HEK293 (cell line): ENCODE results near the gene BLMH.

Experiments
- CTCF ChIA-PET: fragments of 350-600 bp; formaldehyde crosslinking; extraction: SDS; loops from one replicate; lab custom pipeline; 2021; ENCODE audit warnings: antibody characterized with exemption; lab: Yijun Ruan, JAX
- POLR2A ChIA-PET: fragments of 300-600 bp; formaldehyde crosslinking; extraction: SDS; loops from one replicate; lab custom pipeline; 2020; ENCODE audit warnings: antibody characterized with exemption, inconsistent platforms; lab: Yijun Ruan, JAX
- H3K27ac ChIP-seq: fragments of 200-500 bp; sonication (Bioruptor generic); 2 replicates; pipeline ENCODE4 v1.5.1; 2014; ENCODE audit warnings: low read depth, low read length, control low read depth, inconsistent platforms; ENCODE audit errors: extremely low read depth
- H3K36me3 ChIP-seq, 2 experiments: fragments of 200-500 bp in 1 of 2; sonication (Bioruptor generic) in 1 of 2; 1 replicate in 1 of 2; 2 replicates in 1 of 2; pipeline ENCODE4 v1.5.1; 2014 to 2017; ENCODE audit warnings: inconsistent platforms in 2 of 2, low read length in 2 of 2; ENCODE audit not compliant: control insufficient read depth in 2 of 2, insufficient read depth in 1 of 2
- H3K4me1 ChIP-seq: fragments of 200-500 bp; sonication (Bioruptor generic); 2 replicates; pipeline ENCODE4 v1.5.1; 2014; ENCODE audit warnings: mild to moderate bottlenecking, low read length, inconsistent platforms; ENCODE audit not compliant: control insufficient read depth, insufficient read depth
- H3K4me3 ChIP-seq: 2 replicates; pipeline ENCODE4 v1.5.1; 2011; ENCODE audit warnings: low read depth, mild to moderate bottlenecking, control low read depth, low read length, moderate library complexity
- H3K9me3 ChIP-seq: fragments of 200-500 bp; sonication (Bioruptor generic); 2 replicates; pipeline ENCODE4 v1.5.1; 2014; ENCODE audit warnings: low read depth, low read length, inconsistent platforms; ENCODE audit not compliant: control insufficient read depth, insufficient read depth
- EGR2 ChIP-seq: fragments of 450-650 bp; formaldehyde crosslinking; IDR thresholded peaks from 2 replicates; pipeline ENCODE4 v1.5.1; 2016; ENCODE audit warnings: low read depth, missing biosample characterization, missing genetic modification characterization
- GLI2 ChIP-seq: fragments of 450-650 bp; formaldehyde crosslinking; IDR thresholded peaks from 2 replicates; pipeline ENCODE4; 2017; ENCODE audit warnings: missing biosample characterization, missing genetic modification characterization, low read depth, borderline replicate concordance
- GLIS2 ChIP-seq: fragments of 450-650 bp; formaldehyde crosslinking; IDR thresholded peaks from 2 replicates; pipeline ENCODE4 v1.5.1; 2016; ENCODE audit warnings: missing biosample characterization, missing genetic modification characterization
- PRDM1 ChIP-seq: fragments of 450-650 bp; formaldehyde crosslinking; IDR thresholded peaks from 2 replicates; pipeline ENCODE4; 2016; ENCODE audit warnings: missing biosample characterization, missing genetic modification characterization
- REST ChIP-seq: fragments of 450-650 bp; formaldehyde crosslinking; IDR thresholded peaks from 2 replicates; pipeline ENCODE4 v1.5.1; 2016; ENCODE audit warnings: missing biosample characterization, missing genetic modification characterization
- ZBTB10 ChIP-seq: fragments of 450-650 bp; formaldehyde crosslinking; IDR thresholded peaks from 2 replicates; pipeline ENCODE4 v1.5.1; 2016; ENCODE audit warnings: missing biosample characterization, missing genetic modification characterization
- ZBTB17 ChIP-seq: fragments of 450-650 bp; formaldehyde crosslinking; IDR thresholded peaks from 2 replicates; pipeline ENCODE4 v1.5.1; 2016; ENCODE audit warnings: missing biosample characterization, missing genetic modification characterization
- ZBTB7A ChIP-seq: fragments of 450-650 bp; formaldehyde crosslinking; IDR thresholded peaks from 2 replicates; pipeline ENCODE4 v1.5.1; 2016; ENCODE audit warnings: low read depth, missing biosample characterization, missing genetic modification characterization
- ZEB2 ChIP-seq: fragments of 450-650 bp; formaldehyde crosslinking; IDR thresholded peaks from 2 replicates; pipeline ENCODE4 v1.5.1; 2016; ENCODE audit warnings: missing biosample characterization, missing genetic modification characterization
- ZNF140 ChIP-seq: fragments of 450-650 bp; formaldehyde crosslinking; IDR thresholded peaks from 2 replicates; pipeline ENCODE4 v1.5.1; 2016; ENCODE audit warnings: missing biosample characterization, missing genetic modification characterization
- ZNF214 ChIP-seq: fragments of 450-650 bp; formaldehyde crosslinking; IDR thresholded peaks from 2 replicates; pipeline ENCODE4 v1.5.1; 2017; ENCODE audit warnings: missing biosample characterization, mild to moderate bottlenecking, missing genetic modification characterization, borderline replicate concordance
- ZNF366 ChIP-seq: fragments of 450-650 bp; formaldehyde crosslinking; conservative IDR thresholded peaks from 2 replicates; pipeline ENCODE4 v1.5.1; 2016; ENCODE audit warnings: missing biosample characterization, missing genetic modification characterization
- ZNF426 ChIP-seq: fragments of 450-650 bp; formaldehyde crosslinking; IDR thresholded peaks from 2 replicates; pipeline ENCODE4 v1.5.1; 2017; ENCODE audit warnings: missing biosample characterization, missing genetic modification characterization, mild to moderate bottlenecking, inconsistent platforms, moderate library complexity
- ZNF510 ChIP-seq: fragments of 450-650 bp; formaldehyde crosslinking; IDR thresholded peaks from 2 replicates; pipeline ENCODE4 v1.5.1; 2018; ENCODE audit warnings: mild to moderate bottlenecking, missing genetic modification characterization, missing biosample characterization; ENCODE audit not compliant: insufficient replicate concordance
- ZNF596 ChIP-seq: fragments of 450-650 bp; IDR thresholded peaks from 2 replicates; pipeline ENCODE4 v1.5.0; 2018; ENCODE audit warnings: missing biosample characterization, mild to moderate bottlenecking, missing genetic modification characterization, moderate library complexity
- ZNF600 ChIP-seq: fragments of 450-650 bp; formaldehyde crosslinking; IDR thresholded peaks from 2 replicates; pipeline ENCODE4 v1.5.1; 2016; ENCODE audit warnings: missing biosample characterization, missing genetic modification characterization
- ZNF610 ChIP-seq: fragments of 450-650 bp; formaldehyde crosslinking; IDR thresholded peaks from 2 replicates; pipeline ENCODE4 v1.5.1; 2016; ENCODE audit warnings: missing biosample characterization, missing genetic modification characterization, borderline replicate concordance
- ZNF624 ChIP-seq: fragments of 450-650 bp; formaldehyde crosslinking; IDR thresholded peaks from 2 replicates; pipeline ENCODE4 v1.5.1; 2017; ENCODE audit warnings: missing biosample characterization, missing genetic modification characterization
- ZNF629 ChIP-seq: fragments of 450-650 bp; formaldehyde crosslinking; IDR thresholded peaks from 2 replicates; pipeline ENCODE4 v1.5.1; 2017; ENCODE audit warnings: missing biosample characterization, missing genetic modification characterization
- ZNF639 ChIP-seq: fragments of 450-650 bp; formaldehyde crosslinking; IDR thresholded peaks from 2 replicates; pipeline ENCODE4 v1.5.1; 2016; ENCODE audit warnings: missing biosample characterization, missing genetic modification characterization
- ZNF654 ChIP-seq: fragments of 450-650 bp; formaldehyde crosslinking; IDR thresholded peaks from 2 replicates; pipeline ENCODE4 v1.5.1; 2016; ENCODE audit warnings: low read depth, missing biosample characterization, missing genetic modification characterization
- ZNF670 ChIP-seq: fragments of 450-650 bp; formaldehyde crosslinking; IDR thresholded peaks from 2 replicates; pipeline ENCODE4 v1.5.1; 2016; ENCODE audit warnings: missing biosample characterization, missing genetic modification characterization, low read depth
- ZNF768 ChIP-seq: fragments of 450-650 bp; formaldehyde crosslinking; IDR thresholded peaks from 2 replicates; pipeline ENCODE4 v1.5.1; 2018; ENCODE audit warnings: missing biosample characterization, mild to moderate bottlenecking, missing genetic modification characterization
- ZNF777 ChIP-seq: fragments of 450-650 bp; formaldehyde crosslinking; IDR thresholded peaks from 2 replicates; pipeline ENCODE4 v1.5.1; 2017; ENCODE audit warnings: missing biosample characterization, missing genetic modification characterization, borderline replicate concordance
- ZNF837 ChIP-seq: fragments of 450-650 bp; formaldehyde crosslinking; IDR thresholded peaks from 2 replicates; pipeline ENCODE4 v1.5.1; 2016; ENCODE audit warnings: missing biosample characterization, missing genetic modification characterization
- ZXDB ChIP-seq: fragments of 450-650 bp; formaldehyde crosslinking; IDR thresholded peaks from 2 replicates; pipeline ENCODE4 v1.5.1; 2016; ENCODE audit warnings: missing biosample characterization, missing genetic modification characterization

Gene BLMH

GRCh38 chr17:30278032-30278431, 13.7 kb downstream of the BLMH start:
- Histone ChIP-seq H3K9me3 (no peaks in the 10 kb centered on the region), H3K4me1 (no peaks in the 10 kb centered on the region), H3K4me3 (no peak overlapping the region), H3K36me3 (peaks cover 62 to 88% of the 10 kb centered on the region in 2 experiments), H3K27ac (no peak overlapping the region)
- TF ChIP-seq ZBTB17 (tag by site-specific recombination): 0 out of 2 replicates have a peak, but pooled peaks have one; percentile 12
- peak; percentile 62 for TF ChIP-seq ZNF654 (tag by site-specific recombination)
- TF ChIP-seq ZNF140 (tag by site-specific recombination): no peak
- no peak for TF ChIP-seq ZNF610
- no peak for TF ChIP-seq ZBTB7A (tag by site-specific recombination)
- TF ChIP-seq ZEB2: no peak
- ChIA-PET POLR2A (interaction anchor here (0.6 to 1.4 kb wide), 2 partner anchors 13 to 145 kb away, joined by 3 to 4 read pairs; no protein-coding TSS in a partner anchor), CTCF (interaction anchor here (0.6 to 4.6 kb wide), 12 partner anchors 14 to 657 kb away, joined by 3 to 50 read pairs (median 4); partner anchors contain the start of gene BLMH)

GRCh38 chr17:30275911-30276310, 15.8 kb downstream of the BLMH start:
- Histone ChIP-seq H3K36me3 (peaks cover 65 to 88% of the 10 kb centered on the region in 2 experiments), H3K4me3 (no peak overlapping the region), H3K9me3 (no peaks in the 10 kb centered on the region), H3K27ac (no peak overlapping the region), H3K4me1 (no peaks in the 10 kb centered on the region)
- TF ChIP-seq ZBTB10 (tag by site-specific recombination) (no peak), ZXDB (tag by site-specific recombination) (no peak), ZNF596 (tag by site-specific recombination) (no peak), ZNF629 (tag by site-specific recombination) (no peak), ZNF426 (no peak), GLIS2 (no peak), ZNF768 (tag by site-specific recombination) (no peak), ZNF214 (tag by site-specific recombination) (no peak), ZNF837 (tag by site-specific recombination) (no peak), ZNF510 (tag by site-specific recombination) (no peak), PRDM1 (no peak)
- CTCF ChIA-PET: interaction anchor here (0.6 kb wide), 1 partner anchor 60 kb away, joined by 3 read pairs; no protein-coding TSS in a partner anchor
- POLR2A ChIA-PET: no interaction called here

GRCh38 chr17:30274887-30275286, 16.9 kb downstream of the BLMH start:
- POLR2A ChIA-PET: interaction anchor here (0.6 kb wide), 1 partner anchor 283 kb away, joined by 3 read pairs; no protein-coding TSS in a partner anchor
- Histone ChIP-seq H3K9me3 (no peaks in the 10 kb centered on the region), H3K27ac (no peak overlapping the region), H3K4me3 (no peak overlapping the region), H3K4me1 (no peaks in the 10 kb centered on the region), H3K36me3 (peaks cover 68 to 88% of the 10 kb centered on the region in 2 experiments)
- CTCF ChIA-PET: interaction anchor here (1.0 to 1.6 kb wide), 2 partner anchors 62 to 170 kb away, joined by 3 to 5 read pairs; no protein-coding TSS in a partner anchor
- TF ChIP-seq GLI2 (tag by site-specific recombination): no peak
- TF ChIP-seq EGR2 (tag by site-specific recombination): no peak
- TF ChIP-seq ZNF610: no peak
- TF ChIP-seq ZNF366 (tag by site-specific recombination): no peak
- TF ChIP-seq ZNF624 (tag by site-specific recombination): no peak
- no peak for TF ChIP-seq REST (tag by site-specific recombination)
- TF ChIP-seq ZNF639 (tag by site-specific recombination): no peak
- TF ChIP-seq ZNF670 (tag by site-specific recombination): no peak
- TF ChIP-seq ZNF777 (tag by site-specific recombination): no peak
- TF ChIP-seq ZNF600: no peak
